PFSK-1 (cell line): ENCODE data around the gene SEC14L1.

Source experiments
- FOXP2 ChIP-seq: optimal IDR thresholded peaks from 2 replicates; pipeline ENCODE3; 2011; ENCODE audit warnings: borderline replicate concordance, control low read depth, inconsistent platforms; ENCODE audit not compliant: insufficient read depth; ENCODE audit errors: extremely low read length, extremely low read depth
- POLR2AphosphoS5 ChIP-seq: IDR thresholded peaks from 2 replicates; pipeline ENCODE4 v1.6.1; 2012; ENCODE audit warnings: low read depth, mild to moderate bottlenecking, control low read depth, low read length, moderate library complexity
- REST ChIP-seq, 2 experiments: IDR thresholded peaks; 2 replicates each; pipeline versions ENCODE4 v1.6.1 to v1.8.0; 2011 to 2012; ENCODE audit warnings: low read depth in 2 of 2, low read length in 2 of 2, control low read depth in 1 of 2, inconsistent platforms in 1 of 2, mild to moderate bottlenecking in 1 of 2, moderate library complexity in 1 of 2; ENCODE audit not compliant: insufficient read depth in 1 of 2
- TAF1 ChIP-seq: IDR thresholded peaks from 2 replicates; pipeline ENCODE4 v1.6.1; 2012; ENCODE audit warnings: low read length, control low read depth, borderline replicate concordance; ENCODE audit not compliant: insufficient read depth

- TF ChIP-seq REST (IDR thresholded peaks at IDR 0.05; ENCODE audit: insufficient read depth in 1 of 2, low read depth in 2 of 2, low read length in 2 of 2) (no peak), FOXP2 (no peak), POLR2AphosphoS5 (no peak), TAF1 (no peak)
Measured at GRCh38 chr17:77258638-77259037, 117.9 kb downstream of the SEC14L1 start.
